HG03139 (cell line): ENCODE data around the gene ATF6.
"Not testable (repeated sequence)": the region's sequence is repeated elsewhere in the genome, so short reads cannot be mapped to it uniquely, and the experiment has no call there.

Experiments
- ATAC-seq: cut with Tn5 transposase; IDR thresholded peaks from one replicate; pipeline ENCODE4 v1.9.1; 2021; ENCODE audit not compliant: unreplicated experiment

Gene ATF6

GRCh38 chr1:161778522-161778921, 12.4 kb downstream of the ATF6 start:
- ATAC-seq = no peak

- ATAC-seq = no peak
These were observed 13.3 kb downstream of the ATF6 start for GRCh38 chr1:161779393-161779792.

GRCh38 chr1:161781995-161782394, 15.9 kb downstream of the ATF6 start:
- ATAC-seq = no peak

GRCh38 chr1:161782886-161783285, 16.8 kb downstream of the ATF6 start:
- no peak for ATAC-seq

DNA sequence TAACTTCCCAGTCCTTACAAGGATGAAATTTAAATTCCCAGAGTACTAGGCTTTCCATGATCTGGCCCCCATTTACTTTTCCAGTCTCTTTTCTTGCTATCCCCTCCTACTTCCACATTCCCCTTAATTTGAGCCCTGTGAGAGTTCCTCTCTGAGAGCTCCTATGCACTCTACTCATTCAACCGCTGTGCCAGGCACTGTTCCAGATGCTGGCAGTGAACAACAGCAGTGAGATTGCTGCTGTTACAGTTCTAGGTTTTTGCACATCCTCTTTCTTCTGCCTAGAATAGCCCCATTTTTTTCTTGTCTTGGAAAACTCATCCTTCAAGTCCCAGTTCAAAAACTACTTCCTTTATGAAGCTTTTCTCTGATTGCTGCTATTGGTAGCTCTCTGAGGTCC, 18.8 kb downstream of the ATF6 start:
- no peak for ATAC-seq

DNA sequence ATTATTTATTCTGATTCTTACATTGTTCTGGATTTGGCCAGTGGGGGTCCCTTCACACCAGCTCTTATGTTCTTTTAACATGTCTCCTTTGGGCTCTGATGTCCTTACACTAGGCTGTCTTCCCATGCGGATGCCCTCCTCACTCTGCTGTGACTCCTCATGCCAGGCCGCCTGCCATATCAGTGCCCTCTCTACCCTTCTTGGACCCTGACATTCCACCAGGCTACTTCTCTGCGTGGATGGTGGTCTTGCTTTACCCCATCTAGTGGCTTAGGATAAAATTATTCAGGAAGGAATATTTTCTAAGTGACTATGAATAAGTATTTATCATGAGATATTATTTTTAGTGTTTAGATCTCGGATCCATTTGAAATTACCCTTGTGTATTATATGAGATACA, 21.2 kb downstream of the ATF6 start:
- ATAC-seq = no peak

DNA sequence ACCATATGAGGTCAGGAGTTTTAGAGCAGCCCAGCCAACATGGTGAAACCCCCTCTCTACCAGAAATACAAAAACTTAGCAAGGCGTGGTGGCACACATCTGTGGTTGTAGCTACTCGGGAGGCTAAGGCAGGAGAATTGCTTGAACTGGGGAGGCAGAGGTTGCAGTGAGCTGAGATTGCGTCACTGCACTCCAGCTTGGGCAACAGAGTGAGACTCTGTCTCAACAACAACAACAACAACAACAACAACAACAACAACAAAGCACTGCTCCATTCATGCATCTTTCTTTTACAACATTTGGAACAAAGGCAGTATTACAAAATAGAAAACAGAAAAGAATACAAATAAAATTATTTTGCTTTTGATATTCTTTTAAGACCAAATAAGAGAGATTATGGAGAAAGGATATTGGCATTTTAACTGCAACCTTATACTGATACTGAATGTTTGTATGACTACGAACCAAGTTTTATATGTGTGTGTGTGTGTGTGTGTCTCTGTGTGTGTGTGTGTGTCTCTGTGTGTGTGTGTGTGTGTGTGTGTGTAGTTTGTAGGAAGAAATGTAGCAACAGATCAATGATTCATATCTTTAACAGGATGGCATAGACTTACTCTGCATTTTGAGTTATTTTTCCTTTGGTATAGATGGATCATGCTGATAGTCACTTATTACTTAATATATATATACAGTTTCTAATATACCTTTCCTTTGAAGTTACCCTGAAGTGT, 24.6 kb downstream of the ATF6 start:
- no peak for ATAC-seq

GRCh38 chr1:161791904-161792655, 26.0 kb downstream of the ATF6 start:
- ATAC-seq = no peak

DNA sequence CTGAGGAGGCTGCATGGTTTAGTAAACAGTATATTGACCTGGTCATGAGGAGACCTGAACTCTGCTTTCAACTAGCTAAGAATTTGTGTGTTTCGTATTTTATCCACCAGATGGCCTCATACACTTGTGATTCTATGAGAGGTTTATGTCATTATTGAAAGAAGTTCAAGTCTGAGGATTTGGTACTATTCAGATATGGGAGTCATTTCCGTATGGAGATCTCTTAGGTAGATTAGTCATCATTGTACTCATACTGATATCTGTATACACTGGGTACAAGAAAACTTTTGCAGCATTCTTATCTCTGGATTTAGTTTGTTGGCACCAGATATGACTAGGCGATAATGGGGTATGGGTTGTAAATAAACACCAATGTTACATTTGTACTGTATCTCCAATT, 26.6 kb downstream of the ATF6 start:
- ATAC-seq = no peak

- no peak for ATAC-seq
These were observed 33.7 kb downstream of the ATF6 start for GRCh38 chr1:161799792-161800191.

- ATAC-seq = no peak
These were observed 35.8 kb downstream of the ATF6 start for GRCh38 chr1:161801955-161802354.

DNA sequence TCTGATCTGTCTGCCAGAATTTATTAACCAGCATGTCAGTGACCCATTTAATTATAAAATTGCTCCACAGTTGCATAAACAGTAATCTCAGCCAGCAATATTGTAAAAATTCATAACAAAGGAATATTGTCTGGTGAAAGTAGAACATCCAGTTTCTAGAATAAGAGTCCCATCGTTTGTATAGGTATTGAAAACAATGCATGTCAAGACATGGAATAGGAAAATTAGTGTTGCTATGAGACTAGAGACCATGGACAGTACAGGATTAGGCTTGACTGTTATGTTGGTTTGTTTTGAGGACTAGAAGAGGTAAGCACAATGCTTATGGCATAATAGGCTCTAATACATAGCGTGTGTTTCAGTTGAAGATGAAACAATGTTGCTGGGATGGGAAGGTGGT, 37.1 kb downstream of the ATF6 start:
- ATAC-seq = no peak

- no peak for ATAC-seq
These were observed 39.5 kb downstream of the ATF6 start for GRCh38 chr1:161805399-161806197.

DNA sequence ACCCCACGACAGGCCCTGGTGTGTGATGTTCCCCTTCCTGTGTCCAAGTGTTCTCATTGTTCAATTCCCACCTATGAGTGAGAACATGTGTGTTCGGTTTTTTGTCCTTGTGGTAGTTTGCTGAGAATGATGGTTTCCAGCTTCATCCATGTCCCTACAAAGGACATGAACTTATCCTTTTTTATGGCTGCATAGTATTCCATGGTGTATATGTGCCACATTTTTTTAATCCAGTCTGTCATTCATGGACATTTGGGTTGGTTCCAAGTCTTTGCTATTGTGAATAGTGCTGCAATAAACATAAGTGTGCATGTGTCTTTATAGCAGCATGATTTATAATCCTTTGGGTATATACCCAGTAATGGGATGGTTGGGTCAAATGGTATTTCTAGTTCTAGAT, 43.1 kb downstream of the ATF6 start:
- ATAC-seq = not testable (repeated sequence)

DNA sequence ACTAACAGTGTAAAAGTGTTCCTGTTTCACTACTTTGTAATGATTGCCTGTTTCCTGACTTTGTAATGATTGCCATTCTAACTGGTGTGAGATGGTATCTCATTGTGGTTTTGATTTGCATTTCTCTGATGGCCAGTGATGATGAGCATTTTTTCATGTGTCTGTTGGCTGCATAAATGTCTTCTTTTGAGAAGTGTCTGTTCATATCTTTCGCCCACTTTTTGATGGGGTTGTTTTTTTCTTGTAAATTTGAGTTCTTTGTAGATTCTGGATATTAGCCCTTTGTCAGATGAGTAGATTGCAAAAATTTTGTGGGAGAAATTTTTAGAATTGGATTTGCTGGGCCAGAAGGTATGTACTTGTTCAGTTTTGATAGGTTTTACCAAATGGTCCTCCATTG, 43.5 kb downstream of the ATF6 start:
- ATAC-seq = not testable (repeated sequence)

- ATAC-seq = no peak
These were observed 44.7 kb downstream of the ATF6 start for GRCh38 chr1:161810780-161811179.

DNA sequence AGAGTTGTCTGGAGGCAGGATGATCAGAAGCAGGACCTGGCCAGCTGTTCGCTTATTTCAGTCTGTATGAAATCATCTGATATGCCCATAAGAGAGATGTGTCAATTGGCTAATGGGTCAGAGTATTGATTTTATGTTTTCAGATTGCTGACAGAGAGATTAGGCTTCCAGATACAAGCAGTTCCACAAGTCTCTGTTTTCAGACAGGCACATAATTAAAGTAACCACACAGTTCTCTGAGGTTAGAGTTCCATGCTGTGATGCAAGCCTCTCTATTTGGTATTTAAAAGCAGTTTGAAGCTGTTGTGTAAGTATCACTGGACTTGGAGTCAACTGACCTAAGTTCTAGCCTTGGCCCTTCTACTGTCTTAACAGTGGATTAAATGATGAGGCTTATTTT, 50.1 kb downstream of the ATF6 start:
- no peak for ATAC-seq

GRCh38 chr1:161817176-161817730, 51.1 kb downstream of the ATF6 start:
- ATAC-seq = no peak

GRCh38 chr1:161820914-161821313, 54.8 kb downstream of the ATF6 start:
- ATAC-seq = no peak

DNA sequence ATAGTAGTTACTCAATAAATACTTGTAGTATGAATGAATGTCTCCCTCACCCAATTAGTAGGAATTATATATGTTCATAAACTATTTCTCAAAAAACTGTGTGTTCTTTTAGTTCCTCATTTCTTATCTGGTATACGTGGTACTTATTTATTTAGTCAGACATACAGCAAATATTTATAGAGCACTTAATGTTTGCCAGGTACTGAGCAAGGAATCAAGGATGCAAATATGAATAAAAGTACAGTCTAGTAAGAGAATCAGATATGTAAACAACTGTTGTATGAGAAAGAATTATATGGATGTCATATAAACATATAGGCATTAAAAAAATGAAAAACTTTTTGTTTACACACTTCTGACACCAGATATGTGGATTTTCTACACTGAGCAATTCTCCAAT, 58.5 kb downstream of the ATF6 start:
- no peak for ATAC-seq

- no peak for ATAC-seq
These were observed 59.7 kb downstream of the ATF6 start for GRCh38 chr1:161825831-161826230.
